Esophagus squamous epithelium (tissue), 5 donors: ENCODE results near the gene TMEM266. TPM values are rescaled to one million over a fixed set of nuclear protein-coding genes. Genes with fewer than 3 reads are reported as not detected.

ENCODE experiments used
- DNase-seq: peaks from one replicate; lab custom pipeline; 2025; lab: John Stamatoyannopoulos, UW
- H3K27ac ChIP-seq, 4 donors: fragments of 200-600 bp; sonication (generic); one replicate each; pipeline ENCODE4 v1.5.1; 2016 to 2019; ENCODE audit warnings: mild to moderate bottlenecking in 1 of 4
- H3K27me3 ChIP-seq, 4 donors: fragments of 200-600 bp; sonication (generic); 1 replicate in 3 of 4; 2 replicates in 1 of 4; pipeline versions ENCODE4 v1.5.1 to v1.6.0; 2017 to 2021; ENCODE audit warnings: antibody characterized with exemption in 1 of 4
- H3K36me3 ChIP-seq, 3 donors: fragments of 200-600 bp; sonication (generic); one replicate each; pipeline ENCODE4 v1.5.1; 2016 to 2019
- H3K4me1 ChIP-seq, 3 donors: fragments of 200-600 bp; sonication (generic); one replicate each; pipeline ENCODE4 v1.5.1; 2017 to 2019
- H3K4me3 ChIP-seq, 4 donors: fragments of 200-600 bp; sonication (generic); 1 replicate in 3 of 4; 2 replicates in 1 of 4; pipeline ENCODE4 v1.5.1; 2016 to 2019; ENCODE audit warnings: mild to moderate bottlenecking in 2 of 4, moderate library complexity in 1 of 4
- H3K9me3 ChIP-seq, 3 donors: fragments of 200-600 bp; sonication (generic); one replicate each; pipeline ENCODE4 v1.5.1; 2016 to 2019
- POLR2A ChIP-seq, 4 donors: fragments of 450-650 bp; IDR thresholded peaks; one replicate each; pipeline ENCODE4 v1.6.1; 2017; ENCODE audit warnings: antibody characterized with exemption in 4 of 4, mild to moderate bottlenecking in 4 of 4, moderate library complexity in 3 of 4
- WGBS, 2 donors: methylation state at CpG; one replicate each; pipeline ENCODE4 v1.1.5; 2018; 5-methylcytosine and 5-hydroxymethylcytosine counted together
- intact Hi-C: fragments of 100-400 bp; cut with DNase I; formaldehyde crosslinking; loops from one replicate; pipeline ENCODE4 v1.15.0; 2022
- total RNA-seq, 4 donors: library from RNA; depleted of rRNA; stranded (reverse); fragments of >200 nt; gene quantifications; one replicate each; pipeline ENCODE4 v1.1.0, GENCODE V29; 2016
- TF ChIP-seq, protein P1 (sequence below), 6 experiments: fragments of 450-650 bp in 4 of 6; fragments of 200-600 bp in 2 of 6; sonication (generic) in 2 of 6; IDR thresholded peaks; one replicate each; pipeline ENCODE4 v1.5.1; 2016 to 2019; ENCODE audit warnings: antibody characterized with exemption in 6 of 6, mild to moderate bottlenecking in 4 of 6, moderate library complexity in 4 of 6
- donor health status: DM: yes; HTN: yes; CAD: no.

Gene TMEM266
- total RNA-seq, 4 donors from 2014 or later: 0.19 to 0.79 (median 0.29) TPM; not detected in 1

- DNase-seq: no peak
- intact Hi-C loops: no loop called here
- Histone ChIP-seq H3K9me3 (no peaks in the 10 kb centered on the region), H3K4me3 (no peak overlapping the region), H3K36me3 (no peaks in the 10 kb centered on the region), H3K4me1 (peaks cover 7 to 17% (median 13%) of the 10 kb centered on the region in 3 donors), H3K27me3 (peaks cover 0 to 39% (median 0%) of the 10 kb centered on the region in 4 donors), H3K27ac (peak overlapping the region in 2 of 4 donors; percentile 1 to 32)
- TF ChIP-seq, protein P1, sequence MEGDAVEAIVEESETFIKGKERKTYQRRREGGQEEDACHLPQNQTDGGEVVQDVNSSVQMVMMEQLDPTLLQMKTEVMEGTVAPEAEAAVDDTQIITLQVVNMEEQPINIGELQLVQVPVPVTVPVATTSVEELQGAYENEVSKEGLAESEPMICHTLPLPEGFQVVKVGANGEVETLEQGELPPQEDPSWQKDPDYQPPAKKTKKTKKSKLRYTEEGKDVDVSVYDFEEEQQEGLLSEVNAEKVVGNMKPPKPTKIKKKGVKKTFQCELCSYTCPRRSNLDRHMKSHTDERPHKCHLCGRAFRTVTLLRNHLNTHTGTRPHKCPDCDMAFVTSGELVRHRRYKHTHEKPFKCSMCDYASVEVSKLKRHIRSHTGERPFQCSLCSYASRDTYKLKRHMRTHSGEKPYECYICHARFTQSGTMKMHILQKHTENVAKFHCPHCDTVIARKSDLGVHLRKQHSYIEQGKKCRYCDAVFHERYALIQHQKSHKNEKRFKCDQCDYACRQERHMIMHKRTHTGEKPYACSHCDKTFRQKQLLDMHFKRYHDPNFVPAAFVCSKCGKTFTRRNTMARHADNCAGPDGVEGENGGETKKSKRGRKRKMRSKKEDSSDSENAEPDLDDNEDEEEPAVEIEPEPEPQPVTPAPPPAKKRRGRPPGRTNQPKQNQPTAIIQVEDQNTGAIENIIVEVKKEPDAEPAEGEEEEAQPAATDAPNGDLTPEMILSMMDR (IDR thresholded peaks at IDR 0.05): no peak
- TF ChIP-seq POLR2A (IDR thresholded peaks at IDR 0.05): no peak
- WGBS, 2 donors: 42 to 46% methylated on average over 15 to 17 of the region's 21 CpGs
Observed at GRCh38 chr15:76178296-76179000, 118.7 kb downstream of the TMEM266 start.

DNA sequence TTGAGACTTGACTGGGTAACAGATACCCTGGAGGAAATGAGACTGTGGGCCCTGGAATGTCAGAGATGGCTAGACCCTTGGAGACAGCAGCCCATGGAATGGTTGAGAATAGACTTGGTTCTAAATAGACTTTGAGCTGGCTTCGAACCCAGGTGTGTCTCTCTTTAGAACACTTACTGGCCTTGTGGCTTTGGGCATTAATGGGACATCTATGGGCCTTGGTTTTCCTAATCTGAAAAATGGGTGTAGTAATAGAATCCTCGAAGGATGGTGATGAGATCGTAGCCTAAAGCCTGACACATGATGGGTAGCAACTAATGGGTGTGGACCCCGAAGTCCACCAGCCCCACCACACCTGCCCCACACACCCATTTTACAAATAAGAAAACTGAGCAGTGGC, 119.2 kb downstream of the TMEM266 start:
- WGBS, 2 donors: 82 to 85% methylated on average over 4 of the region's 4 CpGs
- TF ChIP-seq, protein P1 (IDR thresholded peaks at IDR 0.05): no peak
- TF ChIP-seq POLR2A (IDR thresholded peaks at IDR 0.05): no peak
- Histone ChIP-seq H3K9me3 (no peaks in the 10 kb centered on the region), H3K27me3 (peaks cover 0 to 39% (median 0%) of the 10 kb centered on the region in 4 donors), H3K36me3 (no peaks in the 10 kb centered on the region), H3K4me3 (no peak overlapping the region), H3K27ac (no peak overlapping the region), H3K4me1 (peaks cover 7 to 17% (median 13%) of the 10 kb centered on the region in 3 donors)
- intact Hi-C loops: no loop called here
- no peak for DNase-seq

- peaks cover 7 to 17% (median 13%) of the 10 kb centered on the region in 3 donors for H3K4me1 ChIP-seq
- no peak for DNase-seq
- peaks cover 0 to 46% (median 0%) of the 10 kb centered on the region in 4 donors for H3K27me3 ChIP-seq
- no peak overlapping the region for H3K27ac ChIP-seq
- H3K9me3 ChIP-seq: no peaks in the 10 kb centered on the region
- H3K36me3 ChIP-seq: no peaks in the 10 kb centered on the region
- H3K4me3 ChIP-seq: no peak overlapping the region
- WGBS, 2 donors: 94 to 97% methylated on average over 3 to 6 of the region's 7 CpGs
- intact Hi-C loops: no loop called here
- TF ChIP-seq, protein P1 (IDR thresholded peaks at IDR 0.05): no peak
Observed at GRCh38 chr15:76180321-76180720, 120.5 kb downstream of the TMEM266 start.

GRCh38 chr15:76181705-76182107, 121.9 kb downstream of the TMEM266 start:
- intact Hi-C loops: no loop called here
- Histone ChIP-seq H3K36me3 (no peaks in the 10 kb centered on the region), H3K4me3 (no peak overlapping the region), H3K27me3 (peaks cover 0 to 36% (median 0%) of the 10 kb centered on the region in 4 donors), H3K4me1 (peaks cover 7 to 17% (median 13%) of the 10 kb centered on the region in 3 donors), H3K27ac (no peak overlapping the region), H3K9me3 (no peaks in the 10 kb centered on the region)
- TF ChIP-seq, protein P1 (IDR thresholded peaks at IDR 0.05): no peak
- no peak for TF ChIP-seq POLR2A (IDR thresholded peaks at IDR 0.05)
- no peak for DNase-seq
- 39 to 85% methylated on average over 8 to 9 of the region's 9 CpGs for WGBS, 2 donors

DNA sequence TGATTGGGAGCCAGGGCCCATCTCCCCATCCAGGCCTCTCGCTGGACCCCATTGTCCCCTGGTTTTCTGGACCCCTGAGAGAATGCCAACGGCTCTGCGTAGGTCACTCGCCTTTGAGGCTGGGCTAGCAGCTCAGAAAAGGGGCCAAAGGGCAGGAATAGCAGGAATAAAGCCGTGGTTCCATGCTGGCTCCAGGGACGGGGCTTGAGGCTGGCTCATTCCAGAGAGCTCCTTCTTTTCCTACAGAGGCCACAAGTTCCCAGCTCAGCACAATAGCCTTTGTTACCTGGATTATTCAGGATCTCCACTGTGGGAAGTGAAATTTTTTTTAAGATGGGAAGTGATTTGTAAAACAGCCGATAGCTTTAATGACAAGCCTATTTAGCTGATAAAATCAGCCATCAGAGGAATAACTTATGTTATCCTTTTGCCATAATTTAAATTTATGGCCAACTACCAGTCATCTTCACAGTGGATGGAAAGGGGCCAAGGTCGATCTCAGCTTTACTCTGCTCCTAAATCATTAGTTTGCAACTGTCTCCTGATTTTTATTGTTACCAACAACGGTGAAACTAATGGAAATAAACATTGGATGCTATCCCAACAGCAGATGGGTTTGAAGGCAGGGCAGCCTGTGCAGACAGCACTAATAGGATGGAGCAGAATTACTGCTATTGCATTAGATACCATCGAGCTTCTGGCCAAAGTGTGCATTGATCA, 124.3 kb downstream of the TMEM266 start:
- WGBS, 2 donors: 41 to 69% methylated on average over 6 to 9 of the region's 10 CpGs
- no peak for TF ChIP-seq POLR2A (IDR thresholded peaks at IDR 0.05)
- TF ChIP-seq, protein P1 (IDR thresholded peaks at IDR 0.05): no peak

More for the DNA sequence above, 124.3 kb downstream of the TMEM266 start:
- Histone ChIP-seq H3K4me3 (no peak overlapping the region), H3K4me1 (no peaks in the 10 kb centered on the region), H3K27ac (no peak overlapping the region), H3K27me3 (peaks cover 0 to 16% (median 0%) of the 10 kb centered on the region in 4 donors), H3K36me3 (no peaks in the 10 kb centered on the region), H3K9me3 (no peaks in the 10 kb centered on the region)
- DNase-seq: no peak
- intact Hi-C loops: no loop called here
